H9 (cell line): ENCODE data around the gene ADGRG1. TPM values are rescaled to one million over a fixed set of nuclear protein-coding genes. Genes with fewer than 3 reads are reported as not detected.

ENCODE experiments used
- DNase-seq: peaks from one replicate; pipeline ENCODE4 v3.0.0-alpha.2; 2017
- H2AFZ ChIP-seq: one replicate; pipeline ENCODE4 v1.6.1; 2013; ENCODE audit warnings: mild to moderate bottlenecking, low read length, control low read depth, moderate library complexity
- H2AK5ac ChIP-seq: 2 replicates; pipeline ENCODE4 v1.6.1; 2013; ENCODE audit warnings: low read length, control low read depth, mixed read lengths; ENCODE audit not compliant: insufficient read length
- H2BK120ac ChIP-seq: one replicate; pipeline ENCODE4 v1.6.1; 2013; ENCODE audit warnings: low read depth, mild to moderate bottlenecking, low read length, control low read depth, inconsistent platforms; ENCODE audit not compliant: poor library complexity, severe bottlenecking
- H2BK12ac ChIP-seq: 2 replicates; pipeline ENCODE4 v1.6.1; 2013; ENCODE audit warnings: low read length, control low read depth, mixed read lengths, low read depth; ENCODE audit not compliant: insufficient read length
- H2BK15ac ChIP-seq: 2 replicates; pipeline ENCODE4 v1.6.1; 2013; ENCODE audit warnings: low read depth, low read length, control low read depth
- H2BK20ac ChIP-seq: one replicate; pipeline ENCODE4 v1.6.1; 2013; ENCODE audit warnings: low read depth, mild to moderate bottlenecking, low read length, control low read depth, inconsistent platforms; ENCODE audit not compliant: poor library complexity, severe bottlenecking
- H2BK5ac ChIP-seq: 2 replicates; pipeline ENCODE4 v1.6.1; 2013; ENCODE audit warnings: low read length, control low read depth, mixed read lengths; ENCODE audit not compliant: insufficient read length
- H3K14ac ChIP-seq: 2 replicates; pipeline ENCODE4 v1.6.1; 2013; ENCODE audit warnings: low read length, control low read depth; ENCODE audit not compliant: insufficient read depth
- H3K18ac ChIP-seq: 2 replicates; pipeline ENCODE4 v1.6.1; 2013; ENCODE audit warnings: low read depth, mild to moderate bottlenecking, mixed read lengths, low read length, control low read depth; ENCODE audit not compliant: insufficient read length
- H3K23ac ChIP-seq: 2 replicates; pipeline ENCODE4 v1.6.1; 2013; ENCODE audit warnings: low read length, control low read depth, mixed read lengths, low read depth; ENCODE audit not compliant: insufficient read length
- H3K23me2 ChIP-seq: 2 replicates; pipeline ENCODE4 v1.6.1; 2013; ENCODE audit warnings: low read depth, mild to moderate bottlenecking, mixed read lengths, low read length, control low read depth; ENCODE audit not compliant: insufficient read length, poor library complexity, severe bottlenecking
- H3K27ac ChIP-seq: 2 replicates; pipeline ENCODE4 v1.5.1; 2013; ENCODE audit warnings: low read length, control low read depth, mixed read lengths, low read depth; ENCODE audit not compliant: insufficient read length
- H3K27me3 ChIP-seq: 2 replicates; pipeline ENCODE4 v1.6.1; 2013; ENCODE audit warnings: low read length, control low read depth, inconsistent platforms; ENCODE audit not compliant: insufficient read depth
- H3K4ac ChIP-seq: 2 replicates; pipeline ENCODE4 v1.6.1; 2013; ENCODE audit warnings: low read depth, mild to moderate bottlenecking, control low read depth, inconsistent platforms, low read length, moderate library complexity
- H3K4me1 ChIP-seq: 2 replicates; pipeline ENCODE4 v1.6.1; 2013; ENCODE audit warnings: low read length, control low read depth, inconsistent platforms; ENCODE audit not compliant: insufficient read depth
- H3K4me2 ChIP-seq: 2 replicates; pipeline ENCODE4 v1.6.1; 2013; ENCODE audit warnings: low read length, control low read depth, mixed read lengths; ENCODE audit not compliant: insufficient read length, insufficient read depth
- H3K56ac ChIP-seq: 2 replicates; pipeline ENCODE4 v1.6.1; 2013; ENCODE audit warnings: low read depth, mild to moderate bottlenecking, mixed read lengths, low read length, control low read depth; ENCODE audit not compliant: insufficient read length
- H3K79me1 ChIP-seq: 2 replicates; pipeline ENCODE4 v1.6.1; 2013; ENCODE audit warnings: low read depth, mild to moderate bottlenecking, moderate library complexity, low read length, control low read depth, inconsistent platforms; ENCODE audit not compliant: insufficient read depth, poor library complexity, severe bottlenecking
- H3K79me2 ChIP-seq: 2 replicates; pipeline ENCODE4 v1.6.1; 2013; ENCODE audit warnings: low read length, control low read depth, inconsistent platforms; ENCODE audit not compliant: insufficient read depth
- H3K9ac ChIP-seq: 2 replicates; pipeline ENCODE4 v1.6.1; 2013; ENCODE audit warnings: low read length, control low read depth, mixed read lengths; ENCODE audit not compliant: insufficient read length; ENCODE audit errors: extremely low read depth
- H3K9me3 ChIP-seq: one replicate; pipeline ENCODE4 v1.6.1; 2013; ENCODE audit warnings: low read depth, low read length, inconsistent platforms; ENCODE audit not compliant: control insufficient read depth
- H3T11ph ChIP-seq: one replicate; pipeline ENCODE4 v1.6.1; 2013; ENCODE audit warnings: mild to moderate bottlenecking, low read length, control low read depth, inconsistent platforms
- H4K20me1 ChIP-seq: one replicate; pipeline ENCODE4 v1.6.1; 2013; ENCODE audit not compliant: control insufficient read depth, insufficient read length, insufficient read depth
- H4K5ac ChIP-seq: 2 replicates; pipeline ENCODE4 v1.6.1; 2013; ENCODE audit warnings: low read depth, mild to moderate bottlenecking, mixed read lengths, low read length, control low read depth; ENCODE audit not compliant: insufficient read length
- H4K8ac ChIP-seq: replicated peaks from 2 replicates; pipeline ENCODE4 v1.6.1; 2013; ENCODE audit warnings: low read length, control low read depth, mixed read lengths, low read depth; ENCODE audit not compliant: insufficient read length
- H4K91ac ChIP-seq: 2 replicates; pipeline ENCODE4 v1.6.1; 2013; ENCODE audit warnings: low read depth, mild to moderate bottlenecking, moderate library complexity, mixed read lengths, low read length, control low read depth; ENCODE audit not compliant: insufficient read length
- H3K27ac Mint-ChIP-seq, 3 experiments: 2 replicates in 2 of 3; 3 replicates in 1 of 3; pipeline ENCODE4 v1.8.0; 2020 to 2021; ENCODE audit warnings: mixed read lengths in 3 of 3, mild to moderate bottlenecking in 1 of 3, moderate library complexity in 1 of 3
- H3K27me3 Mint-ChIP-seq: 2 replicates; pipeline ENCODE4 v1.8.0; 2021; ENCODE audit warnings: low read depth, mild to moderate bottlenecking, moderate library complexity, mixed read lengths
- H3K36me3 Mint-ChIP-seq, 3 experiments: 2 replicates in 2 of 3; 3 replicates in 1 of 3; pipeline ENCODE4 v1.8.0; 2020 to 2021; ENCODE audit warnings: low read depth in 3 of 3, mixed read lengths in 3 of 3; ENCODE audit not compliant: insufficient read depth in 1 of 3
- H3K4me1 Mint-ChIP-seq, 2 experiments: 2 replicates each; pipeline ENCODE4 v1.8.0; 2020; ENCODE audit warnings: mixed read lengths in 2 of 2
- H3K4me3 Mint-ChIP-seq, 2 experiments: 2 replicates in 1 of 2; 3 replicates in 1 of 2; pipeline ENCODE4 v1.8.0; 2020 to 2021; ENCODE audit warnings: mild to moderate bottlenecking in 2 of 2, mixed read lengths in 2 of 2, moderate library complexity in 1 of 2
- H3K9me3 Mint-ChIP-seq, 2 experiments: 2 replicates in 1 of 2; 3 replicates in 1 of 2; pipeline ENCODE4 v1.8.0; 2020; ENCODE audit warnings: mild to moderate bottlenecking in 2 of 2, mixed read lengths in 2 of 2, moderate library complexity in 1 of 2
- CTCF ChIP-seq: fragments of 200-600 bp; sonication (generic); conservative IDR thresholded peaks from 3 replicates; pipeline ENCODE4 v1.8.0; 2021; ENCODE audit warnings: antibody characterized with exemption, mild to moderate bottlenecking
- WGBS: extraction: QIAGEN DNeasy Blood & Tissue Kit; methylation state at CpG from one replicate; pipeline ENCODE4 v1.1.7; 2013; ENCODE audit warnings: missing lambda C conversion rate, low lambda C conversion rate, mixed read lengths; ENCODE audit not compliant: insufficient read length; ENCODE audit errors: extremely low coverage; 5-methylcytosine and 5-hydroxymethylcytosine counted together
- total RNA-seq: library from RNA; stranded (reverse); gene quantifications from 2 replicates; pipeline ENCODE4 v1.2.1, GENCODE V29; 2021

The ADGRG1 gene
- total RNA-seq, 1 experiment from 2014 or later: 1.1 TPM

- H3K79me2 ChIP-seq: no peaks in the 10 kb centered on the region
Measured at GRCh38 chr16:57630931-57631845, 2.8 kb downstream of the ADGRG1 start.

More at GRCh38 chr16:57630931-57631845, 2.8 kb downstream of the ADGRG1 start:
- no peak overlapping the region for H3K27ac ChIP-seq
- TF ChIP-seq CTCF: no peak
- H3K9ac ChIP-seq: no peak overlapping the region
- peaks cover 10% of the 10 kb centered on the region for H3K27me3 Mint-ChIP-seq
- no peak overlapping the region for H2BK15ac ChIP-seq
- no peak overlapping the region for H3K14ac ChIP-seq
- H2AK5ac ChIP-seq: no peak overlapping the region
- H2BK5ac ChIP-seq: no peak overlapping the region
- H3K4me1 Mint-ChIP-seq: peaks cover 22 to 39% of the 10 kb centered on the region in 2 experiments
- H3T11ph ChIP-seq: no peak overlapping the region
- H2AFZ ChIP-seq: no peak overlapping the region
- H2BK20ac ChIP-seq: no peak overlapping the region
- H3K4me1 ChIP-seq: no peaks in the 10 kb centered on the region; the same call in 1 of the 2 replicates
- H3K4me2 ChIP-seq: no peak overlapping the region
- H4K8ac ChIP-seq: no peak overlapping the region
- H4K91ac ChIP-seq: no peak overlapping the region
- H3K18ac ChIP-seq: no peak overlapping the region
- H3K9me3 ChIP-seq: no peaks in the 10 kb centered on the region
- no peaks in the 10 kb centered on the region for H3K79me1 ChIP-seq
- no CpG with 5 or more reads among the region's 21 CpGs for WGBS
- no peak overlapping the region for H3K23ac ChIP-seq
- H3K27me3 ChIP-seq: no peaks in the 10 kb centered on the region; the same call in 1 of the 2 replicates
- H3K56ac ChIP-seq: no peak overlapping the region
- H3K27ac Mint-ChIP-seq: peak overlapping the region in 2 of 3 experiments; percentile 8 to 85; a peak in 1 of 7 replicates
- H4K20me1 ChIP-seq: peaks cover 3% of the 10 kb centered on the region
- no peak overlapping the region for H2BK12ac ChIP-seq
- no peak overlapping the region for H4K5ac ChIP-seq
- H3K23me2 ChIP-seq: peaks cover 3% of the 10 kb centered on the region
- no peak for DNase-seq
- H3K36me3 Mint-ChIP-seq: no peaks in the 10 kb centered on the region; a peak in 1 of 7 replicates
- H2BK120ac ChIP-seq: no peak overlapping the region
- H3K4me3 Mint-ChIP-seq: no peak overlapping the region
- no peak overlapping the region for H3K4ac ChIP-seq
- peaks cover 0 to 3% of the 10 kb centered on the region in 2 experiments; a peak in 2 of 5 replicates for H3K9me3 Mint-ChIP-seq
